Esophagus squamous epithelium (tissue), 5 donors: ENCODE data around the gene DVL1. TPM values are rescaled to one million over a fixed set of nuclear protein-coding genes. Genes with fewer than 3 reads are reported as not detected.

Source experiments
- DNase-seq: peaks from one replicate; lab custom pipeline; 2025; lab: John Stamatoyannopoulos, UW
- H3K27ac ChIP-seq, 4 donors: fragments of 200-600 bp; sonication (generic); one replicate each; pipeline ENCODE4 v1.5.1; 2016 to 2019; ENCODE audit warnings: mild to moderate bottlenecking in 1 of 4
- H3K27me3 ChIP-seq, 4 donors: fragments of 200-600 bp; sonication (generic); 1 replicate in 3 of 4; 2 replicates in 1 of 4; pipeline versions ENCODE4 v1.5.1 to v1.6.0; 2017 to 2021; ENCODE audit warnings: antibody characterized with exemption in 1 of 4
- H3K36me3 ChIP-seq, 3 donors: fragments of 200-600 bp; sonication (generic); one replicate each; pipeline ENCODE4 v1.5.1; 2016 to 2019
- H3K4me1 ChIP-seq, 3 donors: fragments of 200-600 bp; sonication (generic); one replicate each; pipeline ENCODE4 v1.5.1; 2017 to 2019
- H3K4me3 ChIP-seq, 4 donors: fragments of 200-600 bp; sonication (generic); 1 replicate in 3 of 4; 2 replicates in 1 of 4; pipeline ENCODE4 v1.5.1; 2016 to 2019; ENCODE audit warnings: mild to moderate bottlenecking in 2 of 4, moderate library complexity in 1 of 4
- H3K9me3 ChIP-seq, 3 donors: fragments of 200-600 bp; sonication (generic); one replicate each; pipeline ENCODE4 v1.5.1; 2016 to 2019
- CTCF ChIP-seq, 6 experiments: fragments of 450-650 bp in 4 of 6; fragments of 200-600 bp in 2 of 6; sonication (generic) in 2 of 6; IDR thresholded peaks; one replicate each; pipeline ENCODE4 v1.5.1; 2016 to 2019; ENCODE audit warnings: antibody characterized with exemption in 6 of 6, mild to moderate bottlenecking in 4 of 6, moderate library complexity in 4 of 6
- POLR2A ChIP-seq, 4 donors: fragments of 450-650 bp; IDR thresholded peaks; one replicate each; pipeline ENCODE4 v1.6.1; 2017; ENCODE audit warnings: antibody characterized with exemption in 4 of 4, mild to moderate bottlenecking in 4 of 4, moderate library complexity in 3 of 4
- WGBS, 2 donors: methylation state at CpG; one replicate each; pipeline ENCODE4 v1.1.5; 2018; 5-methylcytosine and 5-hydroxymethylcytosine counted together
- intact Hi-C: fragments of 100-400 bp; cut with DNase I; formaldehyde crosslinking; loops from one replicate; pipeline ENCODE4 v1.15.0; 2022
- total RNA-seq, 4 donors: library from RNA; depleted of rRNA; stranded (reverse); fragments of >200 nt; gene quantifications; one replicate each; pipeline ENCODE4 v1.1.0, GENCODE V29; 2016
- donor health status: DM: yes; HTN: yes; CAD: no.

DVL1 gene
- total RNA-seq, 4 donors from 2014 or later, result 63.5 to 111 (median 88.0) TPM

- intact Hi-C loops, result loop anchor here (10.0 kb wide), 1 partner anchor 134 kb away; the partner anchor contains the start of gene ATAD3A
- Histone ChIP-seq H3K27me3 (no peaks in the 10 kb centered on the region), H3K9me3 (no peaks in the 10 kb centered on the region), H3K4me3 (no peak overlapping the region), H3K36me3 (peaks cover 10 to 31% (median 18%) of the 10 kb centered on the region in 3 donors), H3K27ac (no peak overlapping the region), H3K4me1 (peaks cover 3 to 13% (median 9%) of the 10 kb centered on the region in 3 donors)
- TF ChIP-seq CTCF (IDR thresholded peaks at IDR 0.05) (no peak), POLR2A (IDR thresholded peaks at IDR 0.05) (no peak)
- no peak for DNase-seq
- WGBS, 2 donors, result 80% methylated on average over 1 of the region's 16 CpGs; no CpG with 5 or more reads in 1 of the 2 donors
These were observed 31.6 kb upstream of the DVL1 start for GRCh38 chr1:1380860-1381259.

- Histone ChIP-seq H3K4me3 (no peak overlapping the region), H3K9me3 (no peaks in the 10 kb centered on the region), H3K27me3 (no peaks in the 10 kb centered on the region), H3K36me3 (peaks cover 0 to 31% (median 9%) of the 10 kb centered on the region in 3 donors), H3K27ac (no peak overlapping the region), H3K4me1 (peaks cover 20 to 38% (median 26%) of the 10 kb centered on the region in 3 donors)
- no peak for DNase-seq
- intact Hi-C loops, result no loop called here
- 91 to 94% methylated on average over 16 of the region's 16 CpGs for WGBS, 2 donors
- TF ChIP-seq POLR2A (IDR thresholded peaks at IDR 0.05) (no peak), CTCF (IDR thresholded peaks at IDR 0.05) (no peak)
These were observed 28.5 kb upstream of the DVL1 start for GRCh38 chr1:1377540-1378205.

GRCh38 chr1:1376551-1377226 lies 27.5 kb upstream of the DVL1 start:
- TF ChIP-seq POLR2A (IDR thresholded peaks at IDR 0.05) (no peak), CTCF (IDR thresholded peaks at IDR 0.05) (no peak)
- H3K27ac ChIP-seq, result peak overlapping the region; percentile 95 to 97 (median 97)
- intact Hi-C loops, result no loop called here
- H3K36me3 ChIP-seq, result peaks cover 0 to 32% (median 7%) of the 10 kb centered on the region in 3 donors
- peaks cover 25 to 48% (median 35%) of the 10 kb centered on the region in 3 donors for H3K4me1 ChIP-seq
- no peaks in the 10 kb centered on the region for H3K27me3 ChIP-seq
- no peaks in the 10 kb centered on the region for H3K9me3 ChIP-seq
- no peak for DNase-seq
- WGBS, 2 donors, result 59 to 67% methylated on average over 4 to 6 of the region's 10 CpGs
- H3K4me3 ChIP-seq, result peak overlapping the region in 1 of 4 donors; percentile 96

GRCh38 chr1:1374929-1375662 lies 25.9 kb upstream of the DVL1 start, which contains the start of gene AURKAIP1:
TSS of gene AURKAIP1 (minus strand) at chr1:1375207. CDS start at chr1:1374756, 451 bp downstream.
- Histone ChIP-seq H3K36me3 (peaks cover 0 to 20% (median 0%) of the 10 kb centered on the region in 3 donors), H3K4me1 (peaks cover 26 to 56% (median 38%) of the 10 kb centered on the region in 3 donors), H3K4me3 (peak within 1 kb of the TSS; percentile 85 to 100 (median 96)), H3K9me3 (no peaks in the 10 kb centered on the region), H3K27me3 (no peaks in the 10 kb centered on the region), H3K27ac (peak within 1 kb of the TSS; percentile 95 to 97 (median 97))
- WGBS, 2 donors, result 0% methylated on average over 6 to 11 of the region's 85 CpGs
- DNase-seq, result peak; percentile 91
- intact Hi-C loops, result no loop called here
- peak in 4 of 6 experiments; percentile 33 to 57 (median 39) for TF ChIP-seq CTCF (IDR thresholded peaks at IDR 0.05)
- peak in 3 of 4 donors; percentile 14 to 41 (median 31) for TF ChIP-seq POLR2A (IDR thresholded peaks at IDR 0.05)
